ENCODE data around the gene TCF7L2.

The TCF7L2 gene

DNA sequence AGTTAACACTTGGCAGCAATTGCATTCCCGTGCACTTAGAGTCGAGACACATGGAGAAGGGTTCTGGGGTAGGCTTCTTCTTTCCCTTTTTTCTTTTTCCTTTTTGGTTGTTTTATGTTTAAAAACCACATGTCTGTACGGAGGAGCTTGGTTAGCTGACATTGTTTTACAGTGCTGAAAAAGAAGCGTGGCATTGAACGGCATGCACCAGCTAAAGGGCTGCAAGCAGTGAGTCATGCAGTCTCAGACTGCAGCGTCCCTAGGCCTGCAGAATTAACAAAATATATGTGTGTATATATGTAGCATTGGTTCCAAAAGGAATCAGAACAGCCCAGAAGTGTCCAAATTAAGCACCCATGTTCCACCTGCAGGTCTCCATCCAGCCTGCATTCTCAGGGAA is 211.0 kb downstream of the TCF7L2 start:
- no peak for DNase-seq

GRCh38 chr10:113162960-113163359 is 212.9 kb downstream of the TCF7L2 start:
- no peak for DNase-seq

GRCh38 chr10:113165673-113166072 is 215.6 kb downstream of the TCF7L2 start:
- DNase-seq, result no peak

GRCh38 chr10:113167702-113168101 is 217.7 kb downstream of the TCF7L2 start:
- DNase-seq, result no peak

DNA sequence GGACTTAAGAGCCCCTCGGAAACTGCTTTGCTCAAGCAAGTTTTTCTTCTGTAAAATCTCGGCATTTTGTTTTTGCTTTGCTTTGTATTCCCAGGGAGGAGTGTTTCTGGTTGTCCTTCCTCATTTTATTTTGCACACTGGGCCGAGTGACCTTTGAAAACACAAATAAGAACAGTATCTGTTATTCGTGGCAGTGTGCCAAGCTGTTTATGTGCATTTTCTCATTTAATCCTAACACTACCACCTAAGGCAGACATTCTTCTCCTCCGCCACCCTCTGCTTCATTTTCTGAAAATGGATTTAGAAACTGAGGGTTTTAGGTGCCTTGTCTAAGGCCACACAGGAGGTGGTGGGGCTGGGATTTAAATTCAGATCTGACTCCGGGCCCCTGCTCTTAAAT is 218.5 kb downstream of the TCF7L2 start:
- DNase-seq, result no peak

GRCh38 chr10:113169111-113169510 is 219.1 kb downstream of the TCF7L2 start:
- DNase-seq, result no peak

DNA sequence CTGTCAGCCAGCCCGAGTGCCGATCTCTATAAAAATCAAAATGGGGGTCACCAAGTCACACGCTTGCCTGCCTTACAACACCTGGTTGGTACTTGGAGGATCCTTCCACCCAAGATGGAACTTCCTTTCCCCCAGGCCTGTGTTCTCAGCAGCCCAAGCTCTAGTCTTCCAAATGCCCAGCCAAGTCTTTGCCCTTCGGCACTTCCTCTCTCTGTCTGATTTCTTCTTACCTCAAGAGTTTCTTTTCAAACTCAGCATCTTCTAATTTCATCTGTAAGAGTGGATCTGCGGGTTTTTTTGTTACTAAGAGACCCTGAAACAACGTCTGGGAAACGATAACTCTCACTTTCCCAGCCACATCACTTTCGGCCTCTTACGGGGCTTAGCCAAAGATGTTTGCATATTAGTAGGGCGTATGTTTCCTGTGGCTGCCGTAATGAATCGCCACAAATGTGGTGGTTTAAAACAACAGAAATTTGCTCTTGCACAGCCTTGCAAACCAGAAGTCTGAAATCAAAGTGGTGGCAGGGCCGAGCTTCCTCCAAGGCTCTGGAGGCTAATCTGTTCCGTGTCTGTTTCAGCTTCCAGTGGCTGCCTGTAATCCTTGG is 219.9 kb downstream of the TCF7L2 start:
- no peak for DNase-seq

GRCh38 chr10:113171662-113172061 is 221.6 kb downstream of the TCF7L2 start:
- no peak for DNase-seq

DNA sequence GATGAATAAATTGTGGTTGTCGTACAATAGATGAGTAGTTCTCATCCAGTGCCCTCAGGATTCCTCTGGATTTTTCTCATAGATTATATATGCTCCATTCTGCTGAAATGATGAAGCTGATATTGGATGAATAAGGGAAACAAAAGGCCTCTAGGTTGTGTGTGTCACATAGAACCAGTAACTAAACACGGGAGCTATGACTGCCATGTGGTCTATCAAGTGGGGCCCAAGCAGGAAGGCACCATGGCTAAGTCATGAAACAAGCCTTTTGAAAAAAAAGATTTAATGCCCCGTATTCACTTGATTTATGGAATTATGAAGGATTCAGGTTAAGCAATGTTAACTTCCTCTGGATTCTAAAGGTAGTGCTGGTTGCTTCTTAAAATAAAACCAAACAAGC is 225.1 kb downstream of the TCF7L2 start:
- no peak for DNase-seq

GRCh38 chr10:113175756-113176651 is 226.0 kb downstream of the TCF7L2 start:
- DNase-seq, result no peak

- no peak for DNase-seq
Measured at GRCh38 chr10:113176652-113177155, 226.7 kb downstream of the TCF7L2 start.

GRCh38 chr10:113177156-113177935 is 227.3 kb downstream of the TCF7L2 start:
- DNase-seq, result no peak

DNA sequence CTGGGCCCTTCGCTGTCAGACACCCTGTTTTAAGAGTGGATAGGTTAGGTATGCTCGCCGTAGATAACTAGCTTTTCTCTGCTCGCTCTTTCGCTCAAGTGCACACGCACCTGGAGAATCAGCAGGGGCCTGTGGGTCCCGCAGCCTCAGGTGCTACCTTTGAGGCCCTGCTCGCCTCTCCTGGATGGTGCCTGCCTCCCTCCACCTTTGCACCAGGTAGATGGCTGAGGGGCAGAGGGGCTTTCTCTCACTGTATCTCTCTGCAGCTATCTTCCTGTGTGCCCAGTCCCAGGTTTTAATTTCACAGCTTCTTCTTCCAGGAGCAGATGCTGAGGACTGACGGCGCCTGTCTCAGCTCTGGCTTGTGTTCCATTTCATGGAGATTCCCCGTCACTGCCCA is 227.9 kb downstream of the TCF7L2 start:
- DNase-seq, result no peak

DNA sequence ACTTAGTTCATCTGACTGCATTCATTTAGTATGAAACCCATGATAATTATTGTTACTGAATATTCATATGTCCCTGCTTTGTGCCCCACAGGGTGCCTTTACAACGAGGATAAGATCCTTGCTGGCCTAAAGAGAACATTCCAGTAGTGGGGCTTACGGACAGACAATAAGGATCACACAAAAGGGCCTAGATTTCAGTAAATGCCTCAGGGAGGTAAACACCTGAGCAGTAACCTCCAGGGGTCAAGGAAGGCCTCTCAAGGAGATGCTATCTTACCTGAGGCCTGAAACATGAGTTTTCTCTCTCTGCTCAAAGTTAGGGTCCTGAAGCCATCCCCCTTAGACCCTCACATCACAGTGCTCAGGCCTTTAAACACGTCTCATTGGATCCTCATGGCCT is 228.7 kb downstream of the TCF7L2 start:
- DNase-seq, result no peak

DNA sequence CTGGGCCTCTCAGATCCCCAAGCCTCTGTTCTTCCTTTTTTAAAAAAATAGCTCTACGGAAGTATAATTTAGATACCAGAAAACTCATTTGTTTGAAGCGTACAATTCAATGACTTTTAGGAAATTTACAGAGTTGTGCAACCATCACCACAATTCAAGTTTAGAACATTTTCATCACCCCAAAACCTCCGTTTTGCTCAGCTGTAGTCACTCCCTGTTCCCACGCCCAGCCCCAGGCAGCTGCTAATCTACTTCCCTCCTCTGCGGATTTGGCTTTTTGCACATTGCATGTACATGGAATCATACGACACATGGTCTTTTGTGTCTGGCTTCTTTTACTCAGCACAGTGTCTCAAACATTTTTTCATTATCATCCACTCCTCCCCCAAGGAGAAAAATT is 229.2 kb downstream of the TCF7L2 start:
- no peak for DNase-seq

DNA sequence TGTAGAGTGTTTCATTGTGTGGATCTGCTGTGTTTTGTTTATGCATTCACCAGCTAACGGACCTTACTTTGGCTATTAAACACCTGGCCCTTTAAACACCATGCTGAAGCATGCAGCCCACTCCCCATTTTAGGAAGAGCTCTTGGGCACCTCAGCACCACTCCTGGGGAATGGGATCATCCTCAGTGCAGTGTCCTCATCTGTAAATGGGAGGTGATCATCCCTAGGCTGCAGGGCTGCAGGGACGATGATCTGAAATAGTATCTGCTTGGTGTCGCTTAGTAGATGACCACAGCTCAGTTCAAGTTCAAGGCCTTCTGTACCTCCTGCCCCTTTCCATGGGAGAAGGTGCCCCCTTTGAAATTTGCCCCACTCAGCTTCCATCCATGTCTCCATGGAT is 229.9 kb downstream of the TCF7L2 start:
- DNase-seq, result no peak

DNA sequence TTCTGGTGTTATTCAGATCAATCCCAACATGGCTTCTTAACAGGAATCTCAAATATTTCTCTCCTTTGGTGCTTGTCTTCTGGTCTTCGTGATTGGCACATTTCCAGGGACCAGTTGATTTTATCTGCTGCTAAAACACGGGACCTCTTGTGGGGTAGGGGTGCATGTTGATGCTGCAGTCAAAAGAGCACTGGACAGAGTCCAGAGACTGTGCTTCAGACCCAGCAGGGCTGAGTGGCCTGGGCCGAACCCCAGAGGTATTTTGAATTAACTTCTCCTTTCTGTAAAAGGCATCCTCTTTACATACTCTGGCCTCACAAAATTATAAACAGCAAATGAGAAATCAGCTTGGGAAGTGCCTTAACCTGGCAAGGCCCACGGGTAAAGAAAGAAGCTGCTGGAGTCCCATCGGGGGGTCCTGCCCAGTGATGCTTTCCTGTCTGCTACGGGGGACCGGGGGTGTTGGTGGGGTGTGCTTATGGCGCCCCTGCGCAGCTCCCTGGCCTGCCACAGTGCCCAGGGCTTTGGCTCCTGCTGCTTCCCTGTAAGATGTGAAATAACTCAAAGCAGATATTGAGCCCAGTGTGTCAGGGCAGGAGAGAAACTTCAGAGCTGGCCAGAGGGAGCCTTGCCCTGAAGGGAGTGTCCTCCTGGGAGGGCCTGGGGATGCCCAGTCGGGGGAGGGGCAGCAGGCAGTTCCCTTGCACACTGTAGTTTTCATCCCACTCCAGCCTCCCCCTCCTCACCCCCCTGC is 230.5 kb downstream of the TCF7L2 start:
- no peak for DNase-seq

DNA sequence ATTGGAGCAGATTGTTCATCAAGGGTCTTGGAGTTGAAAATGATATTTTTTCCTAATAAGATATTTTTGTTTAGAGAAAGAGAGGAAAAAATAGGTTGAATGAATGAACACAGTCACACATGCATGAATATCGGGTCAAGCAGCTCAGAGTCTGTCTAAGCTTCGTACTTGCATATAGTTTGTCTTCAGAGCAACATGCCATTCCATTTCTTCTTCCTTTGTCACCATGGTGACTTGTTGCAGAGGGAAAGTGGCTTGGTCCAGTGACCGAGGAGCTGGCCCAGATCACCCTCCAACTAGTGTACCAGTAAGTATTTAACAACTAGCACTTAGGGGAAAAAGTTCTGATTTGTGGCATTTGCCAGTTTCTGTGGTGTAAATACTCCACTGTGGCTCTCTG is 232.1 kb downstream of the TCF7L2 start:
- DNase-seq, result no peak

- no peak for DNase-seq
Measured at GRCh38 chr10:113183573-113183972, 233.5 kb downstream of the TCF7L2 start.

DNA sequence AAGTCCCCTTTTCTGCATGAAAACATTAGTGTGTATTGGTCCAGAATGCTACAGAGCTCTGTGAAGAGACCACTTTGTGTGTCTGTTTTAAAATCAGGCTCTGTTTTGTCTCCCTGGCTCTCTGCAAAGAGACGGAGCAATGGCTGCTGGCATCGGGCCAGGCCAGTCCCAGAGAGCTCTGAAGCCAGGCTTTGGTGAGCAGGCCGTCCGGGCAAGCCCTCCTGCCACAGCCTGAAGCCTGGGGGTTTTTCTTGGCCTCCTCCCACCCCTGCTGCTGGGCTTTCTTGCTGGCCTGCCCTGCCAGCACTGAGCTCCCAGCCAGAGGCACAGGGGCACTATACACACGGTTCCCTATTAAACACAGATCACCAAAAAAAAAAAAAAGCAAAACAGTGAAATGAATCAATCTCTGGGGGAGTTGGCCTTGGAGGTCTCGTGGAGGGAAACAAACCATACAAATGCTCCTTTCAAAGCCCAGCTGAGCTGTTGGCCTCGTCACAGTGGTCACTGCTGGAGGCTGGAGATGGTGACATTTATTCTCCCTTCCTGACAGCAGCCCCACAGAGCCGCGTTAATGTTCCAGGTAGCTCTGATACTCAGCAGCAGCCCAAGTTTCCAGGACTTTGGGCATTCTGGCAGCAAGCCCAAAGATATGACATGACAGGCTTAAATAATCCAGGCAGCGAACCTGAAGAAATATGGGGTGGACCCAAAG is 237.2 kb downstream of the TCF7L2 start:
- no peak for DNase-seq

DNA sequence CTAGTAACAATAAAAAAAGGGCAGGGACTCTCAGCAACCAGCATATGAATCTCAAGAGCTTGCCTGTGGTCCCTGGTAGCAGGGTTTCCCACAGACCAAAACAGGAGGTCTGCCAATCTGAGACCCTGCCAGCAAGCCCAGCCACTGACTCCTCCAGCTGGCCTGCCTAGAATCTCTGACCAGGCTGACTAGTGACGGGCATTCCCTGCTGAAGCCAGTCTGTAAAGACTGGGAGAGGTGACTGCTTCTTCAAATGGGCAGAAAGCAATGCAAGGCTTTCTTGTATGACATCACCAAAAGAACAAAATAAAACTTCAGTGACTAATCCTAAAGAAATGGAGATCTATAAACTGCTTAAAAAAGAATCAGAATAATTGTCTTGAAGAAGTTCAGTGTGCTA is 249.4 kb downstream of the TCF7L2 start:
- no peak for DNase-seq

DNA sequence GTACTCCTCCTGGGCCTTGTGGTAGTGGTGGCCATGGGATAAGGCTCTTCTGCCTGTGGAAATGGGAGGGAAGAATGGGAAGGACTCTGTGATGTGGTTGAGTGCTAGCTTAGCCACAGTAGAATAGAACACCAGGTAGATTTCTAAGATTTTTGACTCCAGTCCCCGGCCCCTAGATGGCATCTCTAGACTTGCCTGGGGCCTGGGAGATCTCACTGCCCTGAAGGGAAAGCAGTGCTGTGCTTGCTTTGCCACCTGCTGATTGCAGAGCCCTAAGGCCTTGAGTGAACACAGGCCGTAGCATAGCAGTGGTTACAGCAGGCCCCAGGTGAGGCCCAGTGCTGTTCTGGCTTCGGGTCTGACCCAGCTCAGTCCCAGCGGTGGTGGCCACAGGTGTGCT is 252.0 kb downstream of the TCF7L2 start:
- no peak for DNase-seq

Measured in COR-L47 (cell line).